HL-60 (cell line): ENCODE data around the gene DUOXA2.

Source experiments
- DNase-seq, 2 experiments: peaks; one replicate each; pipeline ENCODE4 v3.0.0-alpha.2; 2010 to 2020; ENCODE audit warnings: low read depth in 1 of 2, low spot score in 1 of 2
- H3K27ac ChIP-seq: fragments of 250-450 bp; sonication (Bioruptor Pico); replicated peaks from 2 replicates; pipeline ENCODE4 v1.5.1; 2020; ENCODE audit warnings: mild to moderate bottlenecking, moderate library complexity
- H3K27me3 ChIP-seq: fragments of 250-450 bp; sonication (Bioruptor Pico); 2 replicates; pipeline ENCODE4 v1.5.1; 2021; ENCODE audit warnings: mild to moderate bottlenecking, moderate library complexity; ENCODE audit not compliant: insufficient read depth, poor library complexity, severe bottlenecking
- H3K4me3 ChIP-seq: replicated peaks from 2 replicates; pipeline ENCODE4 v1.5.1; 2011; ENCODE audit warnings: mild to moderate bottlenecking, control low read depth, low read length; ENCODE audit not compliant: insufficient read depth
- CTCF ChIP-seq: IDR thresholded peaks from one replicate; pipeline ENCODE4 v1.5.1; 2011; ENCODE audit warnings: low read length, control low read depth, inconsistent platforms; ENCODE audit not compliant: insufficient read depth
- GABPA ChIP-seq: IDR thresholded peaks from 2 replicates; pipeline ENCODE4 v1.6.1; 2012; ENCODE audit warnings: low read depth
- POLR2AphosphoS5 ChIP-seq: IDR thresholded peaks from 2 replicates; pipeline ENCODE4 v1.6.1; 2012; ENCODE audit warnings: low read depth
- REST ChIP-seq: IDR thresholded peaks from 2 replicates; pipeline ENCODE4 v1.6.1; 2012; ENCODE audit warnings: low read depth; ENCODE audit not compliant: insufficient replicate concordance
- SPI1 ChIP-seq: IDR thresholded peaks from 2 replicates; pipeline ENCODE4 v1.6.1; 2012; ENCODE audit warnings: low read depth, mild to moderate bottlenecking, borderline replicate concordance

The DUOXA2 gene

GRCh38 chr15:45113380-45113990 lies 641 bp upstream of the DUOXA2 start:
- DNase-seq: no peak
- peaks cover 72% of the 10 kb centered on the region for H3K27me3 ChIP-seq
- no peak for TF ChIP-seq GABPA
- TF ChIP-seq POLR2AphosphoS5: no peak
- TF ChIP-seq SPI1: no peak
- no peak for TF ChIP-seq CTCF
- H3K27ac ChIP-seq: no peak overlapping the region
- no peak overlapping the region for H3K4me3 ChIP-seq

GRCh38 chr15:45114751-45115085 lies 592 bp downstream of the DUOXA2 start:
- DNase-seq: no peak
- Histone ChIP-seq H3K4me3 (no peak overlapping the region), H3K27me3 (peaks cover 71% of the 10 kb centered on the region), H3K27ac (no peak overlapping the region)
- TF ChIP-seq SPI1 (no peak), GABPA (no peak), CTCF (no peak), POLR2AphosphoS5 (no peak), REST (no peak)

- peaks cover 64% of the 10 kb centered on the region for H3K27me3 ChIP-seq
- no peak for TF ChIP-seq GABPA
- TF ChIP-seq CTCF: no peak
- no peak for TF ChIP-seq POLR2AphosphoS5
- TF ChIP-seq REST: no peak
- no peak for TF ChIP-seq SPI1
- no peak for DNase-seq
- H3K4me3 ChIP-seq: no peak overlapping the region
- no peak overlapping the region for H3K27ac ChIP-seq
Measured at GRCh38 chr15:45115312-45115820, 1.2 kb downstream of the DUOXA2 start.

- no peak overlapping the region for H3K4me3 ChIP-seq
- H3K27me3 ChIP-seq: peaks cover 62% of the 10 kb centered on the region
- no peak overlapping the region for H3K27ac ChIP-seq
- no peak for DNase-seq
- TF ChIP-seq REST: no peak
- TF ChIP-seq CTCF: no peak
- no peak for TF ChIP-seq SPI1
- no peak for TF ChIP-seq POLR2AphosphoS5
- TF ChIP-seq GABPA: no peak
Measured at GRCh38 chr15:45116006-45116481, 1.9 kb downstream of the DUOXA2 start.
